DND-41 (cell line): Measurements from ENCODE around the gene CCDC102A.

Experiments
- ATAC-seq: fragments of 200-7000 bp; cut with Tn5 transposase; 3 replicates; pipeline ENCODE4 v1.9.1; 2021; ENCODE audit warnings: low read depth; ENCODE audit not compliant: insufficient read depth
- DNase-seq: peaks from one replicate; pipeline ENCODE4 v3.0.0-alpha.2; 2020
- H2AFZ ChIP-seq: 2 replicates; pipeline ENCODE4 v1.6.0; 2012; ENCODE audit warnings: low read depth, low read length
- H3K27ac ChIP-seq: 2 replicates; pipeline ENCODE4 v1.5.1; 2012; ENCODE audit warnings: low read length, inconsistent platforms
- H3K27me3 ChIP-seq: fragments of 200-600 bp; sonication (generic); 2 replicates; pipeline ENCODE4 v1.6.0; 2012; ENCODE audit warnings: low read length, mild to moderate bottlenecking, inconsistent platforms; ENCODE audit not compliant: insufficient read depth, poor library complexity
- H3K36me3 ChIP-seq: 2 replicates; pipeline ENCODE4 v1.5.1; 2012; ENCODE audit warnings: low read length, inconsistent platforms; ENCODE audit not compliant: insufficient read depth
- H3K4me1 ChIP-seq: 2 replicates; pipeline ENCODE4 v1.5.1; 2012; ENCODE audit warnings: mild to moderate bottlenecking, low read length; ENCODE audit not compliant: insufficient read depth
- H3K4me2 ChIP-seq: 2 replicates; pipeline ENCODE4 v1.6.0; 2012; ENCODE audit warnings: mild to moderate bottlenecking, moderate library complexity, low read length, inconsistent platforms; ENCODE audit not compliant: insufficient read depth
- H3K4me3 ChIP-seq, 2 experiments: fragments of 200-600 bp in 1 of 2; shearing (Covaris generic) in 1 of 2; 2 replicates each; pipeline ENCODE4 v1.5.1; 2012 to 2016; ENCODE audit warnings: inconsistent platforms in 2 of 2, low read length in 2 of 2, mild to moderate bottlenecking in 2 of 2, low read depth in 1 of 2, moderate library complexity in 1 of 2
- H3K79me2 ChIP-seq: 2 replicates; pipeline ENCODE4 v1.6.0; 2012; ENCODE audit warnings: low read length, inconsistent platforms; ENCODE audit not compliant: insufficient read depth
- H3K9ac ChIP-seq: 2 replicates; pipeline ENCODE4 v1.6.0; 2012; ENCODE audit warnings: low read depth, mild to moderate bottlenecking, inconsistent platforms, low read length, moderate library complexity
- H3K9me3 ChIP-seq: 2 replicates; pipeline ENCODE4 v1.5.1; 2012; ENCODE audit warnings: low read length, moderate library complexity, mild to moderate bottlenecking, inconsistent platforms; ENCODE audit not compliant: insufficient read depth, severe bottlenecking
- H4K20me1 ChIP-seq: 2 replicates; pipeline ENCODE4 v1.6.0; 2012; ENCODE audit warnings: low read length; ENCODE audit not compliant: insufficient read depth
- EZH2 ChIP-seq: IDR thresholded peaks from 3 replicates; pipeline ENCODE4 v1.6.1; 2012; ENCODE audit warnings: borderline replicate concordance, low read depth, mild to moderate bottlenecking, moderate library complexity, low read length, inconsistent platforms; ENCODE audit not compliant: severe bottlenecking
- TF ChIP-seq, protein P1 (sequence below): IDR thresholded peaks from 2 replicates; pipeline ENCODE4 v1.5.1; 2012; ENCODE audit warnings: borderline replicate concordance, low read length, moderate library complexity, mild to moderate bottlenecking; ENCODE audit not compliant: poor library complexity, severe bottlenecking; ENCODE audit errors: extremely low read depth

The CCDC102A gene

DNA sequence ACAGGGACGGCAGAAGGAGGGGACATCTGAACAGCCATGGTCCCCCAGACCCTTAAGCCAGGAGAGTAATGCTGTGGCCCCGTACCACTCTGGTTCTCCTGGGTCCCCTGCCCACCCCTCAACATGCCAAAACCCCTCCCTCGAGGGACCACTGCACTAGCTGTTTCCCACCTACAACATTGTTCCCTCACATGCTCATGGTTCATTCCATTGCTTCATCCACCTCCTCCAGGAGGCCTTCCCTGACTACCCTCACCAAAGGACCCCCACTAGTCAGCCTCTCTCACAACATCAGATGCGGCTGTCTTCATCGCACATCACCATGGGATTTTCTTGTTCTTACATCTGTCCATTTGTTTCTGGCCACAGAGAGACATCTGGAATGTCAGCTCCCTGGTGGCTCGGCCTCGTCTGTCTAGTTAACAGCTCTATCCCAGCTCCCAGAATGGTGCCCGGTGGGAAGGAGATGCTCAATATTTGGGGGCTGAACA, 51.8 kb downstream of the CCDC102A start:
- no peak overlapping the region for H2AFZ ChIP-seq
- DNase-seq (no peak), ATAC-seq (no peak)
- peak overlapping the region; percentile 80; the same call in 1 of the 2 replicates for H3K4me2 ChIP-seq
- no peak overlapping the region for H3K9ac ChIP-seq
- H3K27me3 ChIP-seq: no peaks in the 10 kb centered on the region
- H3K4me3 ChIP-seq: no peak overlapping the region
- H3K4me1 ChIP-seq: peaks cover 17% of the 10 kb centered on the region
- H3K9me3 ChIP-seq: no peaks in the 10 kb centered on the region
- H3K36me3 ChIP-seq: no peaks in the 10 kb centered on the region
- H3K27ac ChIP-seq: no peak overlapping the region
- no peaks in the 10 kb centered on the region for H3K79me2 ChIP-seq
- TF ChIP-seq EZH2: no peak
- TF ChIP-seq, protein P1, sequence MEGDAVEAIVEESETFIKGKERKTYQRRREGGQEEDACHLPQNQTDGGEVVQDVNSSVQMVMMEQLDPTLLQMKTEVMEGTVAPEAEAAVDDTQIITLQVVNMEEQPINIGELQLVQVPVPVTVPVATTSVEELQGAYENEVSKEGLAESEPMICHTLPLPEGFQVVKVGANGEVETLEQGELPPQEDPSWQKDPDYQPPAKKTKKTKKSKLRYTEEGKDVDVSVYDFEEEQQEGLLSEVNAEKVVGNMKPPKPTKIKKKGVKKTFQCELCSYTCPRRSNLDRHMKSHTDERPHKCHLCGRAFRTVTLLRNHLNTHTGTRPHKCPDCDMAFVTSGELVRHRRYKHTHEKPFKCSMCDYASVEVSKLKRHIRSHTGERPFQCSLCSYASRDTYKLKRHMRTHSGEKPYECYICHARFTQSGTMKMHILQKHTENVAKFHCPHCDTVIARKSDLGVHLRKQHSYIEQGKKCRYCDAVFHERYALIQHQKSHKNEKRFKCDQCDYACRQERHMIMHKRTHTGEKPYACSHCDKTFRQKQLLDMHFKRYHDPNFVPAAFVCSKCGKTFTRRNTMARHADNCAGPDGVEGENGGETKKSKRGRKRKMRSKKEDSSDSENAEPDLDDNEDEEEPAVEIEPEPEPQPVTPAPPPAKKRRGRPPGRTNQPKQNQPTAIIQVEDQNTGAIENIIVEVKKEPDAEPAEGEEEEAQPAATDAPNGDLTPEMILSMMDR: no peak
- peaks cover 15% of the 10 kb centered on the region; the same call in 1 of the 2 replicates for H4K20me1 ChIP-seq

DNA sequence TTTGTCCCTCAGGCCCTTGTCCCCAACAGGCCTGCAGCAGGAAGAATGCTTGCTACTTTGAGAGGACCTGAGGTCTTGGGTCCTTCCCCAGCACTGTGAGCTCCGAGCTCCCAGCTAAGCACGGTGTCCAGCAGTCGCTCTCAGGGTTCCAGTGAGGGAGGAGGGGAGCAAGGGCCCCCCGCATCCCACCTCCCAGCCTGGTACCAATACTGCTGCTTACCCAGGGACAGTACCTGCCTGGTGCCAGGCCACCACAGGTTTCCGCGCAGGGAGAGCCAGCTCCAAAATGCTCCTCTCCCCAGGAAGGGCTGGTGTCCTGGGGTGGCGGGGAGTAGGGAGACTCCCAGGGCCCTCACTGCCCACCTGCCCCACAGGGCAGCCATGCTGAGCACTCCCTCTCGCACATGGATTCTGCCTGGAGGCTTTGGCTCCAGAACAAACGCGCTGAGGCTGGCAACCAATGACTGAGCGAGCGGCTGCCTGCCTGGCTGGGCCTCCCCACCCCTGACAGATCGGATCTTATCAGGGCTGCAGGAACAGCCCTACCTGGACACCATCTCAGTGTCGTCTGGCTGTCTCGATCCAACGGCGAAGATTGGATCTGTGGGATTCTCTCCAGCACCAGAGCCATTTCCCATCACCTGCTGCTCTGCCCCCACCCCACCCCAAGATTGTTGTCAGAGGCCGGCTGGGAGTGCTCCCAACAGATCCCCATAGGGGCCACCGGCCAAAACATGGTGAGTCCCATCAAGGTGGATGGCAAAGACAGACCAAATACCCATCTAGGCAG, 52.5 kb downstream of the CCDC102A start:
- H2AFZ ChIP-seq: no peak overlapping the region
- H3K4me1 ChIP-seq: peaks cover 17% of the 10 kb centered on the region
- no peak overlapping the region for H3K9ac ChIP-seq
- ATAC-seq (no peak), DNase-seq (no peak)
- peaks cover 15% of the 10 kb centered on the region; the same call in 1 of the 2 replicates for H4K20me1 ChIP-seq
- no peak overlapping the region for H3K4me3 ChIP-seq
- H3K4me2 ChIP-seq: no peak overlapping the region
- H3K27me3 ChIP-seq: no peaks in the 10 kb centered on the region
- no peaks in the 10 kb centered on the region for H3K36me3 ChIP-seq
- H3K9me3 ChIP-seq: no peaks in the 10 kb centered on the region
- H3K27ac ChIP-seq: no peak overlapping the region
- no peaks in the 10 kb centered on the region for H3K79me2 ChIP-seq
- no peak for TF ChIP-seq EZH2
- TF ChIP-seq, protein P1: no peak

DNA sequence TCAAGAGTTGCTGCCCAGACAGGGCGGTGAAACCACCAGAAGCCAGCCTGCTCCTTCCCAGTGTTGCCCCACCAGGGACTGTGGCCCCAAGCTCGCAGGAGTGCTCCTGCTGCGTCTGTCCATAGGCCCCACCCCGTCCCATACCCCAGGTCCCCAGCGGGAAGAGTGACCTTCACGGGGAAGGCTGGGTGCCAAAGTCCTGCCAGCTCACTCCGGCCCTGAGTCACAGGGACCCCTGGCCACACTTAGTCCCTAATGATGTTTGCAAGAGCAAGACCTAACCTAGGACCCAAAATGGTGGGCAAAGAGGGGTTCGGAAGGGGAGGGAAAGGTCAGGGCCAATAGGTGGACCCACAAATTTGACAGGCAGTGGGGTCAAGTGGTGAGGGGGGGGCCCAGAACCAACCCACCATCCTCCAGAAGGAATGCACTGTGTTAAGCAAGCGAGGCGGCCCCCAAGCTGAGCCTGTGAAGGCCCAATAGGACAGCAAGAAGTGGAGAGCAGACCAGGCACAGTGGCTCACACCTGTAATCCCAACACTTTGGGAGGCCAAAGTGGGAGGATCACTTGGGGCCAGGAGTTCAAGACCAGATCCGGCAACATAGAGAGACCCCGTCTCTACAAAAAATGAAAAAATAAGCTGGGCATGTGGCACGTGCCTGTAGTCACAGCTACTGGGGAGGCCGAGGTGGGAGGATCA, 53.4 kb downstream of the CCDC102A start:
- H3K4me2 ChIP-seq: no peak overlapping the region
- H4K20me1 ChIP-seq: peaks cover 15% of the 10 kb centered on the region; the same call in 1 of the 2 replicates
- H2AFZ ChIP-seq: no peak overlapping the region
- no peak overlapping the region for H3K9ac ChIP-seq
- H3K4me3 ChIP-seq: no peak overlapping the region
- TF ChIP-seq EZH2: no peak
- TF ChIP-seq, protein P1: no peak
- H3K36me3 ChIP-seq: no peaks in the 10 kb centered on the region
- H3K4me1 ChIP-seq: peaks cover 17% of the 10 kb centered on the region
- DNase-seq: no peak
- H3K27ac ChIP-seq: no peak overlapping the region
- H3K79me2 ChIP-seq: no peaks in the 10 kb centered on the region
- no peaks in the 10 kb centered on the region for H3K27me3 ChIP-seq
- no peaks in the 10 kb centered on the region for H3K9me3 ChIP-seq
- no peak for ATAC-seq
